GM19395 (cell line): ENCODE data around the gene GPR158.
"Not testable (repeated sequence)": the region's sequence is repeated elsewhere in the genome, so short reads cannot be mapped to it uniquely, and the experiment has no call there.

Experiments
- ATAC-seq: cut with Tn5 transposase; IDR thresholded peaks from one replicate; pipeline ENCODE4 v1.9.1; 2021; ENCODE audit warnings: mild to moderate bottlenecking, moderate library complexity; ENCODE audit not compliant: unreplicated experiment

The GPR158 gene

GRCh38 chr10:25300073-25300472 is 125.3 kb downstream of the GPR158 start:
- ATAC-seq: no peak

DNA sequence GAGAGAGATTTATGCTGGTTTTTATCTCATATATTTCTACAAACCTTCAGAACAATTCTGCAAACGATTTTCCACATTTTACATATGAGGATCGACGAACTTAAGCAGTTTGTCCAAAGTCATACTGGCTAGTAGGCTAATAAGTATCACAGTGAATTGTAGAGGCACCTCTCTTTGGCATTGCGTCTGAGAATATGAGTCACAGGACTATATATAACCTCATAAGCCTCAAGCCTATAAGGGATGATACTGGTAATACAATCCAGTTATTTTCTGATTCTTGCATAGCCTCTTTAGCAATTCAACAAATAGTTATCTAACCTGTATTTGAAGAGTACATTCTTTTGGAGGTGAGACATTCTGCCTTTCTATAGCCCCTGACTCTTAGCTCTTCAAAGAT is 129.8 kb downstream of the GPR158 start:
- ATAC-seq: no peak

DNA sequence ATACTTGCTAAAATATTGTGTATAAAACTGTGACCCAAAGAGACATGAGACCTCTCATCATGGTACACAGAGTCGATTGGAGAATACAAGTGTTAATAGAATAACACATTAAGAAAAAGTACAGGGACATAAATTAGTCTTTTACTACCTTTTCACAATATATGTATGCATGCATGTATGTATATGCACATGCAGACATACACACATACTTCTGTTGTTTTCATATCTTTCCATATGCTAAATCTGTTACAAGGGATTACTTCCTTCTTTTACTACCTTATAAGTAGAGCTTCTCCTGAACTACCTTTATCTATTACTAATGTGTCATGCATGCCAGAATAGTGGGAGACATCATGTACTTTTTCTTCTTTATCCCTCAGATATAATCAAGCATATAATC is 131.6 kb downstream of the GPR158 start:
- no peak for ATAC-seq

DNA sequence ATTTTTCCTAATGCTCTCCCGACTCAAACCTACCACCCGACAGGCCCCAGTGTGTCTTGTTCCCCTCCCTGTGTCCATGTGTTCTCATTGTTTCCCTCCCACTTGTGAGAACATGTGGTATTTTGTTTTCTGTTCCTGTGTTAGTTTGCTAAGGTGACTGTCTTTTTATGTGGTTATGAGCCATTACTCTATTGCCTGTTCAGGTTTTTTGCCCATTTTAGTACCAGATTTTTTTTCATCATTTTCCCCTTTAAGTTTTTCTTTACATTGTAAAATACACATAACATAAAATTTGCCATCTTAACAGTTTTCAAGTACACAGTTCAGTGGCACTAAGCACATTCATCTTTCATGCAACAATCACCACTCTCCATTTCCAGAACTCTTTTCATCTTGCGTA is 133.5 kb downstream of the GPR158 start:
- ATAC-seq: no peak

- ATAC-seq: not testable (repeated sequence)
These were observed 142.9 kb downstream of the GPR158 start for GRCh38 chr10:25317596-25318211.

- no peak for ATAC-seq
These were observed 152.5 kb downstream of the GPR158 start for GRCh38 chr10:25327273-25327672.

DNA sequence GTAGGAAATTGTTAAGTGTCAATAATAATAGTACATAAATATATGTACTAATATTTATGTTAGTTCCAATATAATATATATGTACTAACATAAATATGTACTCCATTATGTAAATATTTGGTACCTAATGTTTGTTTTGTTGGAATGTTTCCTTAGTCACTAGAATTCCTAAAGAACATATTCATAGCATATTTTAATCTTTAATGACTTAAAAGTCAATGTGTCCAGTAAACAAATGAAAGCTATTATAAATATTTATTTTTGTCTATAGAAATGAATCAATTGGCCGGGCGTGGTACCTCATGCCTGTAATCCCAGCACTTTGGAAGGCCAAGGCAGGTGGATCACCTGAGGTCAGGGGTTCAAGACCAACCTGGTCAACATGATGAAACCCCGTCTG is 153.6 kb downstream of the GPR158 start:
- ATAC-seq: no peak

DNA sequence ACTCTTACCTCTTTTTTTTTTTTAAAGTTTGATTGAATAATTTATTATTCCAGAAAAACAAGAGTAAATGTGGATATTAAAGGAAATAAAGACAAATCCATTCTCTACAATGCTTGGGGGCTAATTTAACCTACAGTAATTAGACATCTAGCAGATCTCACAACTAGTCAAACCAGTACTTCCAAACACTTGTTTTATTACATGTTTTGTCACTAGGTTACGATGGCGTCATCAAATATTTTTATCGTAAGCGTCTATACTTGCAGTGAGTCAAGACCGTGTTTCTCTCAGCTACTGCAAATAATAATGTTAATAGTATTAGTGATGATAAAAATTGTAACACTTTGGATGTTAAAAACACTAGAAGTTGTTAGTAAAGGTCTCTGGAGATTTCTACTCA is 154.8 kb downstream of the GPR158 start:
- not testable (repeated sequence) for ATAC-seq

DNA sequence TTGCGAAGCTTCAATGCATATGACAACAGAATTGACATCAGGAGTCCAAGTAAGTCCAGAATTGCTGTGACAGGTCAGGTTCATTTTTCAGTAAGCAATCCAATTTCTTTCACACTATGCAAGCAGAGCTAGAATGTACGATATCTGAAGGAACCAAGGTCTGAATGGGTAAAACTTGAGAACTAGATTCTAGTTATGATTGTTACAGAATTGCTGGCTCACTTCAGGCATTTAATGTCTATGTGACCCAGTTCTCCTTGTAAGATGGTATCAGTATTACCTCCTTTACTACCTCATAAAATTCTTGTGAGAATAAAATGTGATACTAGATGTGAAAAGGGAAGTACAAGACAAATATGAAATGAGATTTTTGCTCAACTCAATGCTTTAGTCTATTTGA is 159.6 kb downstream of the GPR158 start:
- ATAC-seq: no peak

DNA sequence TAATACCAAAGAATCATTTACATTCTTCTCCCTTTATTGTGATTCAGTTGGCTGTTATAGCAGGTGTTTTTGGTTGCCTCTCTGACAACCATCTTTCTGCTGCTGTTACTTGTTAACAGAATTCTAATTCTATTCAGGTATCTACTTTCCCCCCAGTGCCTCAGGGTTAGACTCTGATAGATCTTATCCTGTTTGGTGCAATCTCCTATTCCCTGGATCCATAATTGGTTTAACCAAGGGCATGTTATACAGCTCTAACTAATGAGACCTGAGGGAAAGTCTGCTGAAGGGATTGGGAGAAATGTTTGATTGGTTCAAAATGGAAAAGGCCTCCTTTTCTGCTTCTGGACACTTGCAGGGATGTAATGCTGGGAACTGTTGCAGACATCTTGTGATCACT is 161.5 kb downstream of the GPR158 start:
- ATAC-seq: no peak

DNA sequence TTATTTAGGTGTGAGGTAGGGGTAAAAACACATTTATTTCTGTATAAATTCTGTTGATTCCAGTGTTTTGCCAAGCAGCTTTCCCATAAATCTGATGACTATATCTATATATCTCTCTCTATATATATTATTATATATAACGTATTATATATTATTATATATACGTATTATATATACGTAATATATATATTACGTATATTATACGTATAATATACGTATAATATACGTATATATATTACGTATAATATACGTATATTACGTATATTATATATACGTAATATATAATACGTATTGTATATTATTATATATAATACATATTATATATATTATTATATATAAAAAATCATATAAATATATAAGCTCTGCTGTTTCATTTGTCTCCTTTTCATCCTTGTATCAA is 163.5 kb downstream of the GPR158 start:
- no peak for ATAC-seq

- no peak for ATAC-seq
These were observed 165.2 kb downstream of the GPR158 start for GRCh38 chr10:25339966-25340365.

DNA sequence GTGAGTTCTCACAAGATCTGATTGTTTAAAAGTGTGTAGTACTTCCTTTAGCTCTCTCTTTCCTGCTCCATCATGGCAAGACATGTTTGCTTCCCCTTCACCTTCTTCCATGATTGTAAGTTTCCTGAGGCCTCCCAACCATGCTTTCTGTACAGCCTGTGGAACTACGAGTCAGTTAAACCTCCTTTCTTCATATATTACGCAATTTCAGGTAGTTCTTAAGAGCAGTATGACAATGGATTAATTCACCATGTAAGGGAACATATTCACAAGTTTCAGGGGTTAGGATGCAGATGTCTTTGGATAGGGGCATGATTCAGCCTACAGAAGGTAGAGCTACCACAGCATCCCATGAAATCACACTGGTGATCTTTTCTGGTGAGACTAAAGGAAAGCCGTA is 174.7 kb downstream of the GPR158 start:
- no peak for ATAC-seq

DNA sequence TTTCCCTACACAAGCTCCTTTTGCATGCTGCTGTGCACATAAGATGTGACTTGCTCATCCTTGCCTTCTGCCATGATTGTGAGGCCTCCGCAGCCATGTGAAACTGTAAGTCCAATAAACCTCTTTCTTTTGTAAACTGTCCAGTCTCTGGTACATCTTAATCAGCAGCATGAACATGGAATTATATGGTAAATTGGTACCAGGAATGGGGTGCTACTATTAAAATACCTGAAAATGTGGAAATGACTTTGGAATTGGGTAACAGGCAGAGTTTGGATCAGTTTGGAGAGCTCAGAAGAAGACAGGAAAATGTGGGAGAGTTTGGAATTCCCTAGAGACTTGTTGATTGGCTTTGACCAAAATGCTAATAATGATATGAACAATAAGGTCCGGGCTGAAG is 181.8 kb downstream of the GPR158 start:
- no peak for ATAC-seq

- ATAC-seq: no peak
These were observed 182.5 kb downstream of the GPR158 start for GRCh38 chr10:25357269-25357668.

DNA sequence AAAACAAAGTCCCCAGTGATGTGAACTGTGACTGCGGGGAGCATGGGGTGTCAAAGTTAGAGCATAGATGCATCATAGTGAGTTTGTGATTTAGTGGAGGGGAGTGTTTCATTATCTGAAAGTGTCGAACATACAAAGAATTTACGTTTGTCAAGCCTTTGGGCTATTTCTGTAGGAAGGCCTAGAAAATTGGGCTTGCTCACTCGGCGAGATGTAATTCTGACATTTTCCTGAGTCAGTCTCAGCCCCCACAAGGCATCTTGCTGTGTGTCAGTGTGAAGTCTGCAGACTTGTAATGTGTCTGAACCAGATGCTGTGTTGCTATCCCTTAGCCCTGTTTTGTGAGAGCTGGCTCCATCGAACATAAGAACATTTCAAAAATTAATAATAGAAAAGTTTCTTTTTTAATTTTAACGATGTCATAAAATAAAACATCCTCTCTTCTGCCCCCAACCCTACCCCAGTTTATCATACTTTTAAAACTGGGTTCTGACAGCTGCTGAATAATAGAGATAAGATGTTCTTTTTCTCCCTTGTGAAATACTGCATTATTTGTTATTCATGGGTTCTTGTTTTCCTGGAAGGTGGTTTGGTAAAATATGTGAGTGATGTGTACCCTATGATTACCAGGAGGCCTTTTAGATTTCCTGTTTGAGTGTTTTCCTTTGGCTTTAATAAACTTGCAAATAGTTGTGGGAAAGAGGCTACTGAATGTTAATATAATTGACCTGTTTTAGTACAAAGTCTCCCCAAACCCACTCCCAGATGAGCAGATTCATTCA is 207.4 kb downstream of the GPR158 start:
- no peak for ATAC-seq

- not testable (repeated sequence) for ATAC-seq
These were observed 208.1 kb downstream of the GPR158 start for GRCh38 chr10:25382901-25383300.

- no peak for ATAC-seq
These were observed 208.9 kb downstream of the GPR158 start for GRCh38 chr10:25383686-25384085.

DNA sequence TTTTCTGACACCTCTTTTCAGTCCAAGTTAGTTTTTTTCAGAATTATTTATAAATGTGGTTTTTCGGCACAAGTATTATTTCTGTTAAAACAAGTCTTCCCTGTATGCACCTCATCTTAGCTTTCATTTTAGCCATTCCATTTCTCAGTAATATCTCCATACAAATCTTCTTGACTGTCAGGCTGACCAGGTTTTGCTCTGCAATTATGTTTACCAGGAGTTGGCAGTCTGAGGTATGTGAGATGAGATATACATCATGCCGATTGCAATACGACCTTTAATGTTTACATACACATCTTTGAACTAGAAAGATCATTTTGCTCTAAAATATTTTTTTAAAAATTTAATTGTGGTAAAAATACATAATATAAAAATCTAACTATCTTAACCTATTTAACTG is 209.8 kb downstream of the GPR158 start:
- no peak for ATAC-seq

DNA sequence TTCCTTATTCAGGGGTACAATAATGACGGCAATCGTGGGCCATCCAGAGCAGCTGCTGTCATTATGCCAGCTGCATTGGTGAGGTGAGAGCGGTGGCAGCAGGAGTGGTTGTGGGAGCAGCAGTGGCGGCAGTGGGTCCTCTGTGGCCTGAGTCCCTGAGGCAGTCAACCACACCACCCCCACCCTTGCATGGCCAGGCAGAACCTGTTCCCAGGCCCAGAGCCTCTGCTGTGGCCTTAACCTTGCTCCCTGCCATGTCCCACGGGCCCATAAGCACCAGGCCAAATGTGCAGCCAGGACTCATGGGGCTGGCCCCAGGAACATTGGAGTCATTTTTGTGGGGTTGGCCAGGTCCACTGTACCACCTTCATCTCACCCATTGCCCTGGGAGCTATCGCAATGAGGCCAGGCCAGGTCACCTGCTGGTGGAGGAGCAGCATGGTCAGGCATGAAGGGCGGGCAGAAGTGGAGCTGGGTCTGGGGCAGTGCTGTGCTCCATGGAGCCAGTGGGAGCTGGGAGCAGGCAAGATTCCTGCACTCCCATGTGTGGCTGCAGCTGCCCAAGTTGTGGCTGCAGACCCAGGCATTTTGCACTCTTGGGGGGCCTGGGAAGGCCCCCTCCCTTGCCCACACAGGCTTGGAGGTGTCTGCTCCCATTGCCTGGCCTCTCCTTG is 213.5 kb downstream of the GPR158 start:
- ATAC-seq: no peak

GRCh38 chr10:25388862-25389206 is 214.0 kb downstream of the GPR158 start:
- no peak for ATAC-seq

- ATAC-seq: no peak
These were observed 215.9 kb downstream of the GPR158 start for GRCh38 chr10:25390733-25391132.
